K562 (cell line): ENCODE data around the gene EPHA2. TPM values are rescaled to one million over a fixed set of nuclear protein-coding genes. Genes with fewer than 3 reads are reported as not detected.

Experiments
- BCOR ChIP-seq: fragments of 450-650 bp; IDR thresholded peaks from 2 replicates; pipeline ENCODE4 v1.6.1; 2016
- CCNT2 ChIP-seq: IDR thresholded peaks from 2 replicates; pipeline ENCODE4 v1.6.1; 2011; ENCODE audit warnings: borderline replicate concordance, low read depth, mild to moderate bottlenecking, moderate library complexity, mixed read lengths, low read length; ENCODE audit not compliant: insufficient read length; ENCODE audit errors: extremely low read depth
- ETV6 ChIP-seq, 3 experiments: fragments of 150-350 bp in 1 of 3; sonication (generic) in 1 of 3; formaldehyde crosslinking in 1 of 3; IDR thresholded peaks; 2 replicates each; pipeline versions ENCODE4 v1.6.1 to v1.8.0; 2014 to 2022; ENCODE audit warnings: borderline replicate concordance in 2 of 3, low read depth in 2 of 3, antibody characterized with exemption in 1 of 3, low read length in 1 of 3, mild to moderate bottlenecking in 1 of 3, missing genetic modification reagents in 1 of 3
- GABPB1 ChIP-seq: sonication (generic); formaldehyde crosslinking; IDR thresholded peaks from 2 replicates; pipeline ENCODE4 v1.8.0; 2022; ENCODE audit warnings: mild to moderate bottlenecking, missing genetic modification reagents
- HDGF ChIP-seq: fragments of 450-650 bp; IDR thresholded peaks from 2 replicates; pipeline ENCODE4 v1.6.1; 2016
- MCM5 ChIP-seq: fragments of 450-650 bp; IDR thresholded peaks from 2 replicates; pipeline ENCODE4 v1.6.1; 2016; ENCODE audit warnings: low read depth
- MECOM ChIP-seq: fragments of 250-450 bp; sonication (Bioruptor Pico); IDR thresholded peaks from 2 replicates; pipeline ENCODE4 v1.8.0; 2022; ENCODE audit warnings: inconsistent platforms
- POU5F1 ChIP-seq: fragments of 150-350 bp; IDR thresholded peaks from 2 replicates; pipeline ENCODE4 v1.6.1; 2014; ENCODE audit warnings: borderline replicate concordance, low read length, low read depth, mild to moderate bottlenecking; ENCODE audit not compliant: partially characterized antibody
- RBBP5 ChIP-seq: fragments of 200-600 bp; sonication (generic); IDR thresholded peaks from 2 replicates; pipeline ENCODE4 v1.6.1; 2012; ENCODE audit warnings: borderline replicate concordance, mild to moderate bottlenecking, low read length, control low read depth, inconsistent platforms; ENCODE audit not compliant: insufficient read depth, poor library complexity, severe bottlenecking
- RBFOX2 ChIP-seq: fragments of 200-400 bp; formaldehyde crosslinking; IDR thresholded peaks from 2 replicates; pipeline ENCODE4 v1.6.1; 2017; ENCODE audit warnings: low read depth, mild to moderate bottlenecking, low read length, moderate library complexity
- SIX5 ChIP-seq, 2 experiments: IDR thresholded peaks; 2 replicates each; pipeline ENCODE4 v1.6.1; 2011; ENCODE audit warnings: low read length in 2 of 2, borderline replicate concordance in 1 of 2, low read depth in 1 of 2, mild to moderate bottlenecking in 1 of 2, moderate library complexity in 1 of 2; ENCODE audit not compliant: insufficient read depth in 1 of 2
- SMARCA5 ChIP-seq: fragments of 450-650 bp; IDR thresholded peaks from 2 replicates; pipeline ENCODE4 v1.6.1; 2016
- SPI1 ChIP-seq: IDR thresholded peaks from 2 replicates; pipeline ENCODE4 v1.6.1; 2011; ENCODE audit warnings: low read depth, low read length, control low read depth, borderline replicate concordance
- TOE1 ChIP-seq, 2 experiments: fragments of 450-650 bp in 1 of 2; sonication (generic) in 1 of 2; formaldehyde crosslinking in 1 of 2; IDR thresholded peaks; 2 replicates each; pipeline versions ENCODE4 v1.7.1 to v1.8.0; 2016 to 2022; ENCODE audit warnings: borderline replicate concordance in 2 of 2, mild to moderate bottlenecking in 2 of 2, antibody characterized with exemption in 1 of 2, inconsistent platforms in 1 of 2, low read depth in 1 of 2, missing genetic modification reagents in 1 of 2, moderate library complexity in 1 of 2
- TSC22D4 ChIP-seq: fragments of 450-650 bp; IDR thresholded peaks from 2 replicates; pipeline ENCODE4 v1.6.1; 2016; ENCODE audit warnings: missing genetic modification characterization, missing biosample characterization, control low read depth
- ZBTB8A ChIP-seq: fragments of 450-650 bp; IDR thresholded peaks from 2 replicates; pipeline ENCODE4 v1.6.1; 2018; ENCODE audit warnings: mild to moderate bottlenecking, moderate library complexity; ENCODE audit not compliant: partially characterized antibody
- ZBTB9 ChIP-seq: fragments of 450-650 bp; formaldehyde crosslinking; IDR thresholded peaks from 2 replicates; pipeline ENCODE4 v1.4.0; 2020; ENCODE audit warnings: mild to moderate bottlenecking, moderate library complexity
- polyA plus RNA-seq, 8 experiments: library from polyadenylated mRNA; depleted of rRNA in 4 of 8; stranded (reverse) in 5 of 8; unstranded in 3 of 8; fragments of >200 nt; fragmentation: Nextera tagmentation in 2 of 8; fragmentation: Illumina TruSeq in 1 of 8; extraction: Ambion mirVana in 2 of 8; extraction: Trizol in 1 of 8; gene quantifications; 2 replicates each; pipeline versions ENCODE4 v1.2.1 to v1.2.3, GENCODE V29; 2011 to 2014; ENCODE audit warnings: inconsistent platforms in 1 of 8, missing spikeins in 1 of 8
- total RNA-seq, 7 experiments: library from RNA; depleted of rRNA in 6 of 7; stranded (reverse); fragments of >200 nt in 6 of 7; fragmentation: Illumina TruSeq in 2 of 7; extraction: Trizol in 2 of 7; gene quantifications; 2 replicates each; pipeline versions ENCODE4 v1.2.1 to v1.2.3, GENCODE V29; 2011 to 2021; ENCODE audit warnings: low replicate concordance in 1 of 7
- TF ChIP-seq, protein P1 (sequence below): fragments of 450-650 bp; IDR thresholded peaks from 2 replicates; pipeline ENCODE4 v1.6.1; 2016; ENCODE audit warnings: low read depth, mild to moderate bottlenecking, moderate library complexity
- TF ChIP-seq, protein P2 (sequence below): fragments of 250-450 bp; sonication (Bioruptor Pico); IDR thresholded peaks from 2 replicates; pipeline ENCODE4 v1.5.0; 2020; ENCODE audit warnings: mild to moderate bottlenecking
- TF ChIP-seq, protein P3 (sequence below): fragments of 250-450 bp; sonication (Bioruptor Pico); IDR thresholded peaks from 2 replicates; pipeline ENCODE4 v1.5.0; 2021
- TF ChIP-seq, protein P4 (sequence below): fragments of 250-450 bp; sonication (Bioruptor Pico); IDR thresholded peaks from 2 replicates; pipeline ENCODE4 v1.8.0; 2022; ENCODE audit warnings: inconsistent platforms, mild to moderate bottlenecking, moderate library complexity, borderline replicate concordance

Gene EPHA2
- total and polyA plus RNA-seq, 9 of the 15 experiments (the other 6 are each of a cell fraction or from before 2014, with no cell fraction given): 0.04 to 0.40 (median 0.07) TPM; not detected in 4

DNA sequence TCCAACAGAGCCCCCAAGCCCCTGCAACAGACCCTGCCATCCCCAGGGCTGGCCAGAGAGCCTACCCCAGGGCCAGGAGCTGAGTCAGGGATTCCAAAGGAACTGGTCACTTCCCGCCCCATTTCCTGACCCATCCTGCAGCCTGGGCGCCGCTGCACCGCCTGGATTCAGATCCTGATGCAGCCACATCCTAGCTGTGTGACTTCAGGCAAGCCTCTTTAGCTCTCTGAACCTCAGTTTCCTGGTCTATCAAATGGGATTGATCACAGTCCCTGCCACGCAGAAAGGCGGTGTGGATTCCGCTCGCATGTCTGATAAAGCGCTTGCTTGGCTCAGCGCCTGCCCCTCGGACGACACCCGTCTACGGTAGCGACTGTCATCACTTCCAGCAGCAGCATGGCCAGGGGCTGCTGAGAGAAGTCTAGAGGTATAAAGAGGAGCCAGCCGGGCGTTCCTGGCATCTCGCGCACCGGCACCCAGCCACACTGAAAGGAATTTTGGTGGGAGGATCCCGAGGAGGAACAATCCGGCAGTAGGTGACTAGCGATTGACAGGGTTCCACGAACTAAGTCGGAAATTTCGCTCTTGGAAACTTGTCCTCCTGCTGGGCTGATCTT lies 10.1 kb downstream of the EPHA2 start (continued):
- TF ChIP-seq SMARCA5 (peak; percentile 98), POU5F1 (no peak), CCNT2 (no peak), SPI1 (no peak), SIX5 (IDR thresholded peaks at IDR 0.05; ENCODE audit: borderline replicate concordance in 1 of 2, insufficient read depth in 1 of 2, low read depth in 1 of 2, low read length in 2 of 2) (no peak), RBFOX2 (no peak), TOE1 (IDR thresholded peaks at IDR 0.05; ENCODE audit: borderline replicate concordance) (no peak; the same call in 1 of the 2 replicates), TOE1 (CRISPR knock-in tag; IDR thresholded peaks at IDR 0.05; ENCODE audit: borderline replicate concordance, low read depth) (no peak), BCOR (peak; percentile 97), MECOM (CRISPR knock-in tag) (no peak), ZBTB9 (CRISPR knock-in tag) (no peak), MCM5 (no peak), GABPB1 (CRISPR knock-in tag) (no peak), TSC22D4 (tag) (no peak), ETV6 (IDR thresholded peaks at IDR 0.05; ENCODE audit: borderline replicate concordance in 1 of 2, low read depth in 2 of 2, low read length in 1 of 2) (no peak), ETV6 (CRISPR knock-in tag; IDR thresholded peaks at IDR 0.05; ENCODE audit: borderline replicate concordance) (0 out of 2 replicates have a peak, but pooled peaks have one; percentile 19), HDGF (peak; percentile 84; the same call in 1 of the 2 replicates), RBBP5 (peak; percentile 56), ZBTB8A (no peak)
- TF ChIP-seq, protein P1, sequence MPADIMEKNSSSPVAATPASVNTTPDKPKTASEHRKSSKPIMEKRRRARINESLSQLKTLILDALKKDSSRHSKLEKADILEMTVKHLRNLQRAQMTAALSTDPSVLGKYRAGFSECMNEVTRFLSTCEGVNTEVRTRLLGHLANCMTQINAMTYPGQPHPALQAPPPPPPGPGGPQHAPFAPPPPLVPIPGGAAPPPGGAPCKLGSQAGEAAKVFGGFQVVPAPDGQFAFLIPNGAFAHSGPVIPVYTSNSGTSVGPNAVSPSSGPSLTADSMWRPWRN: no peak
- TF ChIP-seq, protein P2, sequence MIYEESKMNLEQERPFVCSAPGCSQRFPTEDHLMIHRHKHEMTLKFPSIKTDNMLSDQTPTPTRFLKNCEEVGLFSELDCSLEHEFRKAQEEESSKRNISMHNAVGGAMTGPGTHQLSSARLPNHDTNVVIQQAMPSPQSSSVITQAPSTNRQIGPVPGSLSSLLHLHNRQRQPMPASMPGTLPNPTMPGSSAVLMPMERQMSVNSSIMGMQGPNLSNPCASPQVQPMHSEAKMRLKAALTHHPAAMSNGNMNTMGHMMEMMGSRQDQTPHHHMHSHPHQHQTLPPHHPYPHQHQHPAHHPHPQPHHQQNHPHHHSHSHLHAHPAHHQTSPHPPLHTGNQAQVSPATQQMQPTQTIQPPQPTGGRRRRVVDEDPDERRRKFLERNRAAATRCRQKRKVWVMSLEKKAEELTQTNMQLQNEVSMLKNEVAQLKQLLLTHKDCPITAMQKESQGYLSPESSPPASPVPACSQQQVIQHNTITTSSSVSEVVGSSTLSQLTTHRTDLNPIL (CRISPR knock-in tag): no peak
- TF ChIP-seq, protein P3, sequence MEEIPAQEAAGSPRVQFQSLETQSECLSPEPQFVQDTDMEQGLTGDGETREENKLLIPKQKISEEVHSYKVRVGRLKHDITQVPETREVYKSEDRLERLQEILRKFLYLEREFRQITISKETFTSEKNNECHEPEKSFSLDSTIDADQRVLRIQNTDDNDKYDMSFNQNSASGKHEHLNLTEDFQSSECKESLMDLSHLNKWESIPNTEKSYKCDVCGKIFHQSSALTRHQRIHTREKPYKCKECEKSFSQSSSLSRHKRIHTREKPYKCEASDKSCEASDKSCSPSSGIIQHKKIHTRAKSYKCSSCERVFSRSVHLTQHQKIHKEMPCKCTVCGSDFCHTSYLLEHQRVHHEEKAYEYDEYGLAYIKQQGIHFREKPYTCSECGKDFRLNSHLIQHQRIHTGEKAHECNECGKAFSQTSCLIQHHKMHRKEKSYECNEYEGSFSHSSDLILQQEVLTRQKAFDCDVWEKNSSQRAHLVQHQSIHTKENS: no peak
- TF ChIP-seq, protein P4, sequence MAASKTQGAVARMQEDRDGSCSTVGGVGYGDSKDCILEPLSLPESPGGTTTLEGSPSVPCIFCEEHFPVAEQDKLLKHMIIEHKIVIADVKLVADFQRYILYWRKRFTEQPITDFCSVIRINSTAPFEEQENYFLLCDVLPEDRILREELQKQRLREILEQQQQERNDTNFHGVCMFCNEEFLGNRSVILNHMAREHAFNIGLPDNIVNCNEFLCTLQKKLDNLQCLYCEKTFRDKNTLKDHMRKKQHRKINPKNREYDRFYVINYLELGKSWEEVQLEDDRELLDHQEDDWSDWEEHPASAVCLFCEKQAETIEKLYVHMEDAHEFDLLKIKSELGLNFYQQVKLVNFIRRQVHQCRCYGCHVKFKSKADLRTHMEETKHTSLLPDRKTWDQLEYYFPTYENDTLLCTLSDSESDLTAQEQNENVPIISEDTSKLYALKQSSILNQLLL (CRISPR knock-in tag): no peak
